Fibroblast of lung (primary cell): ENCODE results near the gene CDC34. TPM values are rescaled to one million over a fixed set of nuclear protein-coding genes. Genes with fewer than 3 reads are reported as not detected.

Experiments used
- DNase-seq, 2 donors: peaks; one replicate each; pipeline versions ENCODE4 v3.0.0 to v3.0.0-alpha.2; 2010; ENCODE audit warnings: low read depth in 2 of 2
- H2AFZ ChIP-seq: 2 replicates; pipeline ENCODE4 v1.5.1; 2012; ENCODE audit warnings: low read length, control low read depth, inconsistent platforms
- H3K27ac ChIP-seq: 2 replicates; pipeline ENCODE4 v1.5.1; 2011; ENCODE audit warnings: low read length, control low read depth; ENCODE audit not compliant: insufficient read depth
- H3K27me3 ChIP-seq: 2 replicates; pipeline ENCODE4 v1.5.1; 2011; ENCODE audit warnings: mild to moderate bottlenecking, low read length; ENCODE audit not compliant: control insufficient read depth, insufficient read depth
- H3K36me3 ChIP-seq: 2 replicates; pipeline ENCODE4 v1.5.1; 2011; ENCODE audit warnings: low read length; ENCODE audit not compliant: control insufficient read depth, insufficient read depth
- H3K4me1 ChIP-seq: 2 replicates; pipeline ENCODE4 v1.5.1; 2011; ENCODE audit warnings: low read length; ENCODE audit not compliant: control insufficient read depth, insufficient read depth; ENCODE audit errors: extremely low read depth
- H3K4me2 ChIP-seq: 2 replicates; pipeline ENCODE4 v1.5.1; 2011; ENCODE audit warnings: low read length, control low read depth; ENCODE audit not compliant: insufficient read depth; ENCODE audit errors: extremely low read depth
- H3K4me3 ChIP-seq, 4 experiments: fragments of 200-600 bp in 1 of 4; sonication (generic) in 1 of 4; replicated peaks in 1 of 4; 2 replicates each; pipeline ENCODE4 v1.5.1; 2011 to 2016; ENCODE audit warnings: low read length in 4 of 4, low read depth in 3 of 4, mild to moderate bottlenecking in 3 of 4, control low read depth in 2 of 4, inconsistent platforms in 1 of 4, mixed read lengths in 1 of 4; ENCODE audit not compliant: insufficient read depth in 1 of 4; ENCODE audit errors: control extremely low read depth in 1 of 4
- H3K79me2 ChIP-seq: 2 replicates; pipeline ENCODE4 v1.5.1; 2012; ENCODE audit warnings: mild to moderate bottlenecking, low read length, inconsistent platforms; ENCODE audit not compliant: control insufficient read depth, insufficient read depth
- H3K9ac ChIP-seq: 2 replicates; pipeline ENCODE4 v1.5.1; 2011; ENCODE audit warnings: mild to moderate bottlenecking, low read length, control low read depth; ENCODE audit not compliant: insufficient read depth
- H3K9me3 ChIP-seq: 2 replicates; pipeline ENCODE4 v1.5.1; 2012; ENCODE audit warnings: low read depth, low read length; ENCODE audit not compliant: control insufficient read depth, insufficient read depth
- H4K20me1 ChIP-seq: 2 replicates; pipeline ENCODE4 v1.5.1; 2011; ENCODE audit warnings: low read length; ENCODE audit not compliant: control insufficient read depth, insufficient read depth; ENCODE audit errors: extremely low read depth
- CTCF ChIP-seq, 2 donors: IDR thresholded peaks in 1 of 2; conservative IDR thresholded peaks in 1 of 2; 1 replicate in 1 of 2; 2 replicates in 1 of 2; pipeline ENCODE4 v1.5.1; 2011 to 2012; ENCODE audit warnings: low read length in 2 of 2, control low read depth in 1 of 2, inconsistent platforms in 1 of 2, low read depth in 1 of 2, mild to moderate bottlenecking in 1 of 2
- EZH2 ChIP-seq: IDR thresholded peaks from 2 replicates; pipeline ENCODE4 v1.5.1; 2012; ENCODE audit warnings: low read length, control low read depth, mild to moderate bottlenecking; ENCODE audit errors: missing control alignments
- polyA plus RNA-seq, 2 donors: library from polyadenylated mRNA; depleted of rRNA in 1 of 2; stranded (reverse) in 1 of 2; unstranded in 1 of 2; fragments of >200 nt; gene quantifications; 2 replicates each; pipeline ENCODE4 v1.2.1, GENCODE V29; 2011 to 2012; ENCODE audit warnings: missing spikeins in 1 of 2
- total RNA-seq: library from RNA; depleted of rRNA; stranded (reverse); fragments of >200 nt; gene quantifications from 2 replicates; pipeline ENCODE4 v1.2.1, GENCODE V29; 2014

Gene CDC34
- total and polyA plus RNA-seq, 2 donors (not counting 1 experiment from before 2014, with no cell fraction given): 23.3 to 72.5 TPM

DNA sequence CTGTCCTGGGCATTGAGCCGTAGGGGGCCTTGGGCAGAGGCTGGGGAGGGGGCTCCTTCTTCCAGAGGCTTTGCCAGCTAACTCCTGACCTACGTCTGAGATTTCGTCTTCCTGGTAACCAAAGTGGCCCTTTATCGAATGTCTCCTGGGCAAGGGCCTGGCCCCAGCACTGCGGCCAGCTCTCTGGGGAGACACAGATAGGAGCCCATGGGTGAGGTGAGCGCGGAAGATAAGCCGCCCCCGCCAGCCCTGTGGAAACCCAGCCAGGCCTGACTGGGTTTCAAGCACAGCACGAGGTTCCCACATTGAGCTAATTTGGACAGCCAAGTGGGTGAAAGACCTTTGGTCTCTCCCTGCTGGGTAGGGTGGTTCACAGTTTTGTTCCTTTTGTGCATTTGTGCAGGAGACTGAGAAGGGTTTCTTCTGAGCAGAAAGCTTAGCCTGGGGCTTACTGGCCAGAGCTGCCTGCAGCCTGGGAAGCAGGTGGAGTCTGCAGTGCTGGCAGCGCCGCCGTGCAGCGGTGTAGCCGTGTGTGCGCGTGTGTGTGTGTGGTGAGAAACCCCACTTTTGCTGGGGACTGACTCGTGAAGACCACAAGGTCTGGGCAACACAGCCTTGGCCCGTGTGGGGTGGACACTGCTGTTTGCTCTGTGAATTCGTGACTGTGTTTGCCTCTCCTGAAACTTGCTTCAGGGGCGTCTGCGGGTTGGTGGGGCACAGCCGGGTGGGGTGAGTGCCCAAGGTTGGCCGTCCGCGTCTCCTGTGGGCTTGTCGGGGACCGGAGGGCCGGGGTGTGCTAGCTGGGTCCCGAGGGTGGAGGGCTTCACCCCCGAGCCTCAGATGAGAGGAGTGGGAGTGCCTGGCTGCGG lies 43.3 kb downstream of the CDC34 start:
- Histone ChIP-seq H3K4me2 (peak overlapping the region; percentile 66), H3K9me3 (no peaks in the 10 kb centered on the region), H2AFZ (no peak overlapping the region), H3K9ac (no peak overlapping the region), H3K4me3 (peak overlapping the region; percentile 2 to 53 (median 27)), H3K4me1 (peaks cover 20% of the 10 kb centered on the region), H4K20me1 (no peaks in the 10 kb centered on the region), H3K27me3 (no peaks in the 10 kb centered on the region), H3K36me3 (peaks cover 7% of the 10 kb centered on the region), H3K27ac (no peak overlapping the region), H3K79me2 (peaks cover 65% of the 10 kb centered on the region)
- peak; percentile 58 to 67 for DNase-seq
- no peak for TF ChIP-seq CTCF (conservative IDR thresholded peaks at IDR 0.05 in 1 of 2, IDR thresholded peaks at IDR 0.05 in 1 of 2; ENCODE audit: low read depth in 1 of 2, low read length in 2 of 2)
- TF ChIP-seq EZH2: no peak

DNA sequence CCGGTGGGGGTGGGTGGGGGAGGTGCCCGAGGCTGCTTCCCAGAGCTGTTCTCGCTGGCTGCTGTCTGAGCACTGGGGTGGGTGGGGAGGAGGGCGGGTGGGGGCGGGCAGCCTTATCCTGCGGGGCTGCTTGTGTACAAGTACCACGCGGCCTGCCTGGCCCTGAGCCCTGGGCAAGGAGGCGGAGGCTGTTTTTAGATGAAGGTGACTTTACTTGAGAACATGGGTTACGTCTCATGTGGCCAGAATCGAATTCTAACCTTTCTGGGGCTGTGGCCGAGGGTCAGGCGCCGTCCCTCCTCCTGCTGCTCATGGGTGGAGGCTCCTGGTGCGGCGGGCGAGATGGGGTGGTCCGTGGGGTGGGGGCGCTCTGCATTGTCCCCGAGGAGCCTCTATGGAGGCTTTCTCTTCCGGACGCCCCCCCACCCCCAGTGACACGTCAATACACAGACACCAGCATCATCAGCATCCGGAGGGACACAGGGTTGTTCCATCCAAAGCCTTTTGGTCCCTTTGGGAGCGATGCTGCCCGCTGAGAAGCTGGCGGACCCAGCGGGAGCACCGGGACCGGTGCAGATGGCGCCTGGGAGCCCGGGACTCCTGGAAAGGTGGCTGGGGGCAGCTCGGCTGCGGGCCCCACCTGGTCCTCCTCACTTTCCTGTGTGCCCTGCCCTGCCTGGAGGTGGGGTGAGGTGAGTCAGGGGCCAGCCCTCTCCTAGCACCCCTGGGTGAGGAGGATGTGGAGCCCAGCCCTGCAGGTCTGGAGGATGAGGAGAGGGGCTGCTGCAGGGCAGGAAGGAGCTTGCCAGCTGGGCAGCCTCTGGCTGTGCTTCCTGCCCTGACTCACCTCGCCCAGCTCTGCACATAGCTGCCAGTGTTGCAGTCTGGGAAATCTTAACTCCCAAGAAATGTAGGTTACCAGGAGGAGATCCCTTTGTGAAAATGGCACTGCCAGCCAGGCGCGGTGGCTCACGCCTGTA lies 44.3 kb downstream of the CDC34 start:
- Histone ChIP-seq H3K4me3 (peak overlapping the region in 1 of 4 experiments; percentile 51), H3K9ac (peak overlapping the region; percentile 23), H3K27me3 (no peaks in the 10 kb centered on the region), H3K79me2 (peaks cover 68% of the 10 kb centered on the region), H3K4me2 (peak overlapping the region; percentile 66), H3K4me1 (peaks cover 20% of the 10 kb centered on the region), H3K36me3 (peaks cover 9% of the 10 kb centered on the region), H3K27ac (peak overlapping the region; percentile 28), H2AFZ (no peak overlapping the region), H4K20me1 (no peaks in the 10 kb centered on the region), H3K9me3 (no peaks in the 10 kb centered on the region)
- TF ChIP-seq EZH2 (no peak), CTCF (conservative IDR thresholded peaks at IDR 0.05 in 1 of 2, IDR thresholded peaks at IDR 0.05 in 1 of 2; ENCODE audit: low read depth in 1 of 2, low read length in 2 of 2) (no peak)
- peak; percentile 52 to 68 for DNase-seq
